H1 (cell line): Measurements from ENCODE around the gene TRAPPC11. TPM values are rescaled to one million over a fixed set of nuclear protein-coding genes. Genes with fewer than 3 reads are reported as not detected.

Experiments
- CTCF ChIA-PET: fragments of 300-600 bp; sonication (Branson Sonifier 250); formaldehyde crosslinking; loops from one replicate; lab custom pipeline; 2021; ENCODE audit not compliant: partially characterized antibody; lab: Charles Lee
- POLR2A ChIA-PET: fragments of 300-600 bp; sonication (Branson Sonifier 250); formaldehyde crosslinking; loops from one replicate; lab custom pipeline; 2021; ENCODE audit warnings: inconsistent platforms; ENCODE audit not compliant: partially characterized antibody; lab: Charles Lee
- DNase-seq, 2 experiments: peaks; one replicate each; pipeline versions ENCODE4 v3.0.0 to v3.0.0-alpha.2; 2010 to 2022; ENCODE audit warnings: low spot score in 2 of 2, low read depth in 1 of 2, mixed read lengths in 1 of 2
- FAIRE-seq: peaks from 2 replicates; lab custom pipeline; 2011; peaks lifted over from hg19 to GRCh38; lab: Jason Lieb, UNC
- H2AFZ ChIP-seq: 2 replicates; pipeline ENCODE4 v1.8.1; 2012; ENCODE audit warnings: low read length, inconsistent platforms
- H2AK5ac ChIP-seq: 2 replicates; pipeline ENCODE4 v1.6.1; 2013; ENCODE audit warnings: low read depth, low read length
- H2BK120ac ChIP-seq: replicated peaks from 2 replicates; pipeline ENCODE3; 2013; ENCODE audit warnings: low read depth, low read length, inconsistent platforms
- H2BK12ac ChIP-seq: 2 replicates; pipeline ENCODE4 v1.6.1; 2013; ENCODE audit warnings: low read depth, low read length
- H2BK15ac ChIP-seq: 2 replicates; pipeline ENCODE4 v1.6.1; 2013; ENCODE audit warnings: low read length
- H2BK20ac ChIP-seq: 2 replicates; pipeline ENCODE4 v1.6.1; 2013; ENCODE audit warnings: low read length
- H2BK5ac ChIP-seq: 2 replicates; pipeline ENCODE4 v1.6.1; 2013; ENCODE audit warnings: low read depth, low read length
- H3K14ac ChIP-seq: 2 replicates; pipeline ENCODE4 v1.6.1; 2013; ENCODE audit warnings: inconsistent platforms; ENCODE audit not compliant: insufficient read length
- H3K18ac ChIP-seq: 2 replicates; pipeline ENCODE4 v1.6.1; 2013; ENCODE audit warnings: low read length; ENCODE audit errors: extremely low read depth
- H3K23ac ChIP-seq: 2 replicates; pipeline ENCODE4 v1.6.1; 2013; ENCODE audit warnings: inconsistent platforms; ENCODE audit not compliant: insufficient read length
- H3K23me2 ChIP-seq: 2 replicates; pipeline ENCODE4 v1.6.1; 2013; ENCODE audit warnings: low read depth, low read length
- H3K27ac ChIP-seq: 2 replicates; pipeline ENCODE4 v1.6.1; 2011; ENCODE audit warnings: low read depth, low read length, inconsistent platforms
- H3K27me3 ChIP-seq, 4 experiments: replicated peaks in 1 of 4; 1 replicate in 1 of 4; 2 replicates in 3 of 4; pipeline versions ENCODE4 v1.6.1 to v1.8.1; 2011 to 2013; ENCODE audit warnings: low read length in 3 of 4, mild to moderate bottlenecking in 3 of 4, inconsistent platforms in 2 of 4, mixed read lengths in 2 of 4, moderate library complexity in 1 of 4; ENCODE audit not compliant: control insufficient read depth in 3 of 4, insufficient read depth in 3 of 4; ENCODE audit errors: extremely low read depth in 1 of 4
- H3K36me3 ChIP-seq, 4 experiments: 2 replicates each; pipeline versions ENCODE4 v1.6.1 to v1.8.1; 2011 to 2013; ENCODE audit warnings: mild to moderate bottlenecking in 4 of 4, low read length in 3 of 4, moderate library complexity in 2 of 4, control low read depth in 1 of 4, inconsistent platforms in 1 of 4; ENCODE audit not compliant: insufficient read depth in 4 of 4, control insufficient read depth in 2 of 4
- H3K4ac ChIP-seq: replicated peaks from 2 replicates; pipeline ENCODE3; 2013; ENCODE audit warnings: low read length, low read depth, mixed read lengths, inconsistent platforms; ENCODE audit not compliant: insufficient read length
- H3K4me1 ChIP-seq, 4 experiments: replicated peaks in 1 of 4; 1 replicate in 1 of 4; 2 replicates in 3 of 4; pipeline versions ENCODE4 v1.6.1 to v1.8.1; 2011 to 2013; ENCODE audit warnings: low read length in 3 of 4, inconsistent platforms in 2 of 4, mixed read lengths in 1 of 4; ENCODE audit not compliant: insufficient read depth in 4 of 4, control insufficient read depth in 3 of 4
- H3K4me2 ChIP-seq, 2 experiments: 2 replicates each; pipeline versions ENCODE4 v1.6.1 to v1.8.1; 2011 to 2013; ENCODE audit warnings: low read depth in 2 of 2, low read length in 2 of 2, control low read depth in 1 of 2, inconsistent platforms in 1 of 2, mild to moderate bottlenecking in 1 of 2; ENCODE audit not compliant: insufficient read depth in 1 of 2
- H3K4me3 ChIP-seq, 4 experiments: fragments of 200-600, 300-600 bp in 1 of 4; sonication (generic), shearing (Covaris generic), sonication (Bioruptor Twin) in 1 of 4; 2 replicates each; pipeline versions ENCODE4 v1.5.1 to v1.8.1; 2011 to 2016; ENCODE audit warnings: low read length in 4 of 4, low read depth in 3 of 4, control low read depth in 2 of 4, inconsistent platforms in 2 of 4, mild to moderate bottlenecking in 2 of 4, mixed read lengths in 1 of 4, moderate library complexity in 1 of 4; ENCODE audit not compliant: insufficient read depth in 2 of 4; ENCODE audit errors: extremely low read depth in 1 of 4
- H3K56ac ChIP-seq: replicated peaks from 2 replicates; pipeline ENCODE3; 2013; ENCODE audit warnings: low read depth, mild to moderate bottlenecking, mixed read lengths, low read length, inconsistent platforms; ENCODE audit not compliant: insufficient read length
- H3K79me1 ChIP-seq: 2 replicates; pipeline ENCODE4 v1.6.1; 2013; ENCODE audit warnings: low read depth, low read length, control low read depth
- H3K79me2 ChIP-seq, 2 experiments: 2 replicates each; pipeline versions ENCODE4 v1.6.1 to v1.8.1; 2012 to 2013; ENCODE audit warnings: low read length in 2 of 2, mild to moderate bottlenecking in 2 of 2, inconsistent platforms in 1 of 2; ENCODE audit not compliant: insufficient read depth in 2 of 2, control insufficient read depth in 1 of 2
- H3K9ac ChIP-seq, 4 experiments: replicated peaks in 1 of 4; 1 replicate in 1 of 4; 2 replicates in 3 of 4; pipeline versions ENCODE4 v1.6.1 to v1.8.1; 2011 to 2013; ENCODE audit warnings: low read depth in 3 of 4, low read length in 3 of 4, control low read depth in 2 of 4, mild to moderate bottlenecking in 2 of 4, moderate library complexity in 2 of 4, inconsistent platforms in 1 of 4; ENCODE audit errors: extremely low read depth in 1 of 4
- H3K9me3 ChIP-seq, 2 experiments: 2 replicates each; pipeline versions ENCODE4 v1.6.1 to v1.8.1; 2012 to 2013; ENCODE audit warnings: mild to moderate bottlenecking in 2 of 2, moderate library complexity in 2 of 2, control low read depth in 1 of 2, inconsistent platforms in 1 of 2, low read depth in 1 of 2, low read length in 1 of 2, mixed read lengths in 1 of 2; ENCODE audit not compliant: insufficient read depth in 2 of 2
- H4K20me1 ChIP-seq, 2 experiments: replicated peaks in 1 of 2; 2 replicates each; pipeline versions ENCODE3 to v1.8.1; 2011 to 2013; ENCODE audit warnings: inconsistent platforms in 2 of 2, low read length in 2 of 2, mild to moderate bottlenecking in 1 of 2; ENCODE audit not compliant: insufficient read depth in 2 of 2, control insufficient read depth in 1 of 2
- H4K5ac ChIP-seq: 2 replicates; pipeline ENCODE4 v1.6.1; 2013; ENCODE audit warnings: low read length, low read depth, mixed read lengths, inconsistent platforms; ENCODE audit not compliant: insufficient read length
- H4K8ac ChIP-seq: 2 replicates; pipeline ENCODE4 v1.8.0; 2013; ENCODE audit warnings: mild to moderate bottlenecking, moderate library complexity, low read length, inconsistent platforms; ENCODE audit not compliant: insufficient read depth; ENCODE audit errors: extremely low read depth
- H4K91ac ChIP-seq: replicated peaks from 2 replicates; pipeline ENCODE3; 2013; ENCODE audit warnings: low read length, mixed read lengths, inconsistent platforms; ENCODE audit not compliant: insufficient read length
- BRCA1 ChIP-seq: IDR thresholded peaks from 2 replicates; pipeline ENCODE4 v1.6.1; 2012; ENCODE audit warnings: low read depth, low read length, improper control_type of control experiment
- CBX5 ChIP-seq: fragments of 300-800, 300-1000 bp; sonication (generic); IDR thresholded peaks from 2 replicates; pipeline ENCODE4 v1.7.1; 2016; ENCODE audit warnings: antibody characterized with exemption, low read length, low read depth
- GABPA ChIP-seq: IDR thresholded peaks from 2 replicates; pipeline ENCODE4 v1.6.1; 2011; ENCODE audit warnings: mild to moderate bottlenecking, low read length, moderate library complexity, borderline replicate concordance; ENCODE audit not compliant: insufficient read depth
- JUN ChIP-seq: IDR thresholded peaks from 2 replicates; pipeline ENCODE4 v1.6.1; 2011; ENCODE audit warnings: low read depth, mild to moderate bottlenecking, improper control_type of control experiment, low read length
- KDM1A ChIP-seq: fragments of 200-600, 300-600 bp; sonication (generic); IDR thresholded peaks from 2 replicates; pipeline ENCODE4 v1.7.1; 2016; ENCODE audit warnings: mild to moderate bottlenecking, low read length, borderline replicate concordance
- KDM4A ChIP-seq: IDR thresholded peaks from one replicate; pipeline ENCODE4 v1.7.1; 2012; ENCODE audit warnings: low read depth, mild to moderate bottlenecking, moderate library complexity, low read length, inconsistent platforms; ENCODE audit not compliant: severe bottlenecking
- RNF2 ChIP-seq: fragments of 200-900, 300-1000 bp; sonication (generic); IDR thresholded peaks from 2 replicates; pipeline ENCODE4 v1.7.1; 2016; ENCODE audit warnings: borderline replicate concordance, low read depth, mild to moderate bottlenecking, antibody characterized with exemption, low read length; ENCODE audit not compliant: poor library complexity, severe bottlenecking; ENCODE audit errors: missing control alignments
- SIRT6 ChIP-seq: IDR thresholded peaks from one replicate; pipeline ENCODE4 v1.7.1; 2012; ENCODE audit warnings: low read length, inconsistent platforms
- SIX5 ChIP-seq: IDR thresholded peaks from 2 replicates; pipeline ENCODE4 v1.6.1; 2011; ENCODE audit warnings: mild to moderate bottlenecking, low read depth, low read length
- SP4 ChIP-seq: IDR thresholded peaks from 2 replicates; pipeline ENCODE4 v1.6.1; 2012; ENCODE audit warnings: low read length, inconsistent platforms
- SRF ChIP-seq: IDR thresholded peaks from 2 replicates; pipeline ENCODE4 v1.6.1; 2011; ENCODE audit warnings: mild to moderate bottlenecking, low read depth, low read length, moderate library complexity
- TAF1 ChIP-seq: IDR thresholded peaks from 2 replicates; pipeline ENCODE4 v1.6.1; 2011; ENCODE audit warnings: mild to moderate bottlenecking, low read depth, low read length
- WGBS, 2 experiments: shearing (Covaris generic) in 1 of 2; methylation state at CpG; one replicate each; pipeline versions ENCODE4 v1.1.6 to v1.1.7; 2013 to 2015; ENCODE audit warnings: low lambda C conversion rate in 2 of 2, mixed read lengths in 2 of 2, inconsistent platforms in 1 of 2, low coverage in 1 of 2, missing lambda C conversion rate in 1 of 2; ENCODE audit not compliant: insufficient replicate concordance in 2 of 2, insufficient coverage in 1 of 2, insufficient read length in 1 of 2; ENCODE audit errors: extremely low coverage in 1 of 2, missing lambda C conversion rate in 1 of 2; 5-methylcytosine and 5-hydroxymethylcytosine counted together
- polyA plus RNA-seq, 7 experiments: library from polyadenylated mRNA; depleted of rRNA in 3 of 7; stranded (reverse) in 5 of 7; unstranded in 2 of 7; fragments of >200 nt in 5 of 7; fragments of 200-250 nt in 2 of 7; gene quantifications; 1 replicate in 5 of 7; 2 replicates in 1 of 7; 4 replicates in 1 of 7; pipeline versions ENCODE4 v1.2.1 to v1.2.3, GENCODE V29; 2011 to 2013; ENCODE audit warnings: missing spikeins in 2 of 7, mixed read lengths in 2 of 7
- total RNA-seq: library from RNA; stranded (reverse); fragmentation: NEBNext Ultra II Directional; extraction: Animal tissue kit (Norgen Biotek cat#: 25700); gene quantifications from 2 replicates; pipeline ENCODE4 v1.2.1, GENCODE V29; 2021
- TF ChIP-seq, protein P1 (sequence below): IDR thresholded peaks from 2 replicates; pipeline ENCODE4 v1.6.1; 2012; ENCODE audit warnings: inconsistent platforms

The TRAPPC11 gene
- total and polyA plus RNA-seq, 2 of the 8 experiments (the other 6 are each of a cell fraction or from before 2014, with no cell fraction given), result 19.2 to 25.9 TPM

DNA sequence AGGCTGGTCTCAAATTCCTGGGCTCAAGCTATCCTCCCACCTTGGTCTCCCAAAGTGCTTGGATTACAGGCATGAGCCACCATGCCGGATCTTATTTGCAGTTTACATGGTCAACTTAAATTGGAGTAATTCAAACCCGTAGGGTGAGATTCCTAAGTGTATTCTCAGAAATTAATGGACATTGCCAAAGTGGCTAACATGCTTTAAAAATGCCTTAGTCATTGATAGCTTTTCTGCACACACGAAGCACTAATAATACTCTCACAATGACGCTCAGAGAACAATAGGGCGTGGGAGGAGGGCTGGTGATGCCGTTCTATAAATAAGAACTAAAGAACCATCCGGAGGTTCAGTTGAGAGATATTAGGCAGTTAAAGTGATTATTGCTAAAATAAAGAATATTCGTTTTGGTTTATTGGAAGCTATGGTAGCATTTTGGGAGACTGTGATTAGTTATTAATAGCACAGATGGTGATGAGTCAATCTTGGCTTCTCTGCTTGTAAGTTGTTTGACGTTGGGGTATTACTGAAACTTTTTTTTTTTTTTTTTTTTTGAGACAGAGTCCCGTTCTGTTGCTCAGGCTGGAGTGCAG, 79.1 kb downstream of the TRAPPC11 start:
- H3K23ac ChIP-seq, result no peak overlapping the region
- H4K20me1 ChIP-seq, result no peaks in the 10 kb centered on the region
- no peak overlapping the region for H3K4me2 ChIP-seq
- no peak overlapping the region for H3K27ac ChIP-seq
- no peaks in the 10 kb centered on the region for H3K9me3 ChIP-seq
- H2BK12ac ChIP-seq, result no peak overlapping the region
- H3K27me3 ChIP-seq, result no peaks in the 10 kb centered on the region
- no peak for FAIRE-seq
- H3K18ac ChIP-seq, result no peak overlapping the region
- H3K36me3 ChIP-seq, result no peaks in the 10 kb centered on the region
- H3K79me2 ChIP-seq, result no peaks in the 10 kb centered on the region
- DNase-seq, result no peak
- H3K4me1 ChIP-seq, result no peaks in the 10 kb centered on the region
- no peak overlapping the region for H2BK5ac ChIP-seq
- no peak overlapping the region for H2AK5ac ChIP-seq
- H4K91ac ChIP-seq, result no peak overlapping the region
- H3K4me3 ChIP-seq, result no peak overlapping the region
- H3K79me1 ChIP-seq, result no peaks in the 10 kb centered on the region
- H3K9ac ChIP-seq, result no peak overlapping the region
- no peak overlapping the region for H3K4ac ChIP-seq
- no peaks in the 10 kb centered on the region for H3K23me2 ChIP-seq
- no peak overlapping the region for H3K56ac ChIP-seq
- CTCF ChIA-PET, result interaction anchor here (0.6 kb wide), 1 partner anchor 780 kb away, joined by 3 read pairs; no protein-coding TSS in a partner anchor
- POLR2A ChIA-PET, result no interaction called here
- H2BK120ac ChIP-seq, result no peak overlapping the region
- no peak overlapping the region for H4K5ac ChIP-seq
- 93% methylated on average over 9 of the region's 10 CpGs; no CpG with 5 or more reads in 1 of the 2 experiments for WGBS, 2 experiments
- no peak overlapping the region for H2BK20ac ChIP-seq
- no peak overlapping the region for H4K8ac ChIP-seq
- no peak overlapping the region for H2BK15ac ChIP-seq
- no peak overlapping the region for H2AFZ ChIP-seq
- H3K14ac ChIP-seq, result no peak overlapping the region
- TF ChIP-seq GABPA (no peak), RNF2 (no peak), BRCA1 (no peak), CBX5 (no peak), KDM1A (no peak), KDM4A (no peak), TAF1 (no peak), SRF (no peak), SIRT6 (no peak), SP4 (no peak), SIX5 (no peak), JUN (no peak)
- TF ChIP-seq, protein P1, sequence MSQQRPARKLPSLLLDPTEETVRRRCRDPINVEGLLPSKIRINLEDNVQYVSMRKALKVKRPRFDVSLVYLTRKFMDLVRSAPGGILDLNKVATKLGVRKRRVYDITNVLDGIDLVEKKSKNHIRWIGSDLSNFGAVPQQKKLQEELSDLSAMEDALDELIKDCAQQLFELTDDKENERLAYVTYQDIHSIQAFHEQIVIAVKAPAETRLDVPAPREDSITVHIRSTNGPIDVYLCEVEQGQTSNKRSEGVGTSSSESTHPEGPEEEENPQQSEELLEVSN, result no peak
